GM12801 (cell line): ENCODE results near the gene AAK1.

Experiments
- TF ChIP-seq, protein P1 (sequence below): IDR thresholded peaks from one replicate; pipeline ENCODE4 v1.5.1; 2011; ENCODE audit warnings: control low read depth; ENCODE audit not compliant: insufficient read length; ENCODE audit errors: extremely low read depth

The AAK1 gene

DNA sequence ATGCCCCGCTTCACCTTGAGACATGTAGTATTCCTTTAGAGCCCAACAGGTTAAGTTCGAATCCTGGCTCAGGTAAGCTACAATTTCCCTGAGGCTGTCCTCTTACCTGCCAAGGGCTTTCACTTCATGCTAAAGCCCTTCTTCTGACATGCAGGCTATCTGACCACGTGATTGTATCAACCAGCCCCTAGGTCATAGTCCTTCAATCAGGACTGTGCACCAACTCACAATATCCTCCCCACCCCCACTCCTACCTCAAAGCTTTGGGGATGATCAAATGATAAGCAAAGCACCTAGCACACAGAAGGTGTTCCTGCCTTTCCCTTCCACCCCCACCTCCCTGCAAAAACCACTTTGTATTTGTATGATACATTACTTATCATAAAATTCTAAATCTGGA is 78.9 kb downstream of the AAK1 start:
- TF ChIP-seq, protein P1, sequence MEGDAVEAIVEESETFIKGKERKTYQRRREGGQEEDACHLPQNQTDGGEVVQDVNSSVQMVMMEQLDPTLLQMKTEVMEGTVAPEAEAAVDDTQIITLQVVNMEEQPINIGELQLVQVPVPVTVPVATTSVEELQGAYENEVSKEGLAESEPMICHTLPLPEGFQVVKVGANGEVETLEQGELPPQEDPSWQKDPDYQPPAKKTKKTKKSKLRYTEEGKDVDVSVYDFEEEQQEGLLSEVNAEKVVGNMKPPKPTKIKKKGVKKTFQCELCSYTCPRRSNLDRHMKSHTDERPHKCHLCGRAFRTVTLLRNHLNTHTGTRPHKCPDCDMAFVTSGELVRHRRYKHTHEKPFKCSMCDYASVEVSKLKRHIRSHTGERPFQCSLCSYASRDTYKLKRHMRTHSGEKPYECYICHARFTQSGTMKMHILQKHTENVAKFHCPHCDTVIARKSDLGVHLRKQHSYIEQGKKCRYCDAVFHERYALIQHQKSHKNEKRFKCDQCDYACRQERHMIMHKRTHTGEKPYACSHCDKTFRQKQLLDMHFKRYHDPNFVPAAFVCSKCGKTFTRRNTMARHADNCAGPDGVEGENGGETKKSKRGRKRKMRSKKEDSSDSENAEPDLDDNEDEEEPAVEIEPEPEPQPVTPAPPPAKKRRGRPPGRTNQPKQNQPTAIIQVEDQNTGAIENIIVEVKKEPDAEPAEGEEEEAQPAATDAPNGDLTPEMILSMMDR, result no peak

DNA sequence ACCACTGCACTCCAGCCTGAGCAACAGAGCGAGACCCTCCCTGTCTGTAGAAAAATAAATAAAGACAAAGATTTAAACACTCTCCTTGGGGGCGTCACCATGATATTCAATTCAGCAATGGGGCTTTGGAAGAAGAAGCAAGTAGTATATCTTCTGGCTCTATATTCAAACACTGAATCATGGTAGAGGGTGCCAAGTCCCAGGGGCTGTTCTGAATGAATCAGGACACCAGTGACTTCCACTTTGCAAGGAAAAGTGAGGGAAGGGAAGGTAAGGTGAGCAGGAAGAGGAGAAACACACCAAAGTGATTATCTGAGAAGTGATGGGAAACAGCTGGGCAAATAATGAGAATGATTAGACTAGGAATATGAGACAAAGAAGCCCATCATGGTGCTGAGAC is 80.5 kb downstream of the AAK1 start:
- TF ChIP-seq, protein P1, result no peak

DNA sequence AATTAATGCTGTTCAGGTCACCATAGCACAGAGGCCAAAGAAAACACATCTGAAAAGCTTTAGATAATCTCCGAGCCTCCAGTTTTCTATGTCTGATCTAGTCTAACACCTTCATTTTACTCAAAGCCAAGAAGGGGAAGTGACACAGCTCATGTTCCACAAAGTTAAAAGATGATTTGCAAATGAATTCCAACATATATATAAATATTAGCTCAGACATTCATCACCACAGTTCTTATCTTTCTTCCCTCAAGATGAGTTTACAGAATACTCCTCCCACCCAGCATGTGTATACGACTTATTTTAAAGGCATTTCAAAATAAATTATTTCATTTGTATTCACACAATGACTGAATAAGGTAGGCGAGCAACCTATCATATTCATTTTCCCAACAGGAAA is 82.4 kb downstream of the AAK1 start:
- TF ChIP-seq, protein P1, result no peak

DNA sequence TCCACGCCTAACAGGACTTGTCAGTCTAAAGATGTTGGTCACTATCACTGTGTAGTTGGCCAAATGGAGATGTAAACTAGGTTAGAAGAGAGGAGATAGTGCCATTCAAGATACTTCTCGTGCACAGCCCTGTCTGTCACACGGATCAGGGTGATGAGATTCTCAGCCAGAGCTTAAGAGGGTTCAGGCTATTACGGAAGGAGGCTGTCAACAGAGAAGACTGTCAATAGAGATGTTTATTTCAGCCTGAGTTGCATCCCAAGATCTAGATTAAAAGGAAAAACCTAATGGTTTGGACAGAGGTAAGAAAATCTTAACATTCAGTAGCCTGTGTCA is 83.4 kb downstream of the AAK1 start:
- TF ChIP-seq, protein P1, result no peak

DNA sequence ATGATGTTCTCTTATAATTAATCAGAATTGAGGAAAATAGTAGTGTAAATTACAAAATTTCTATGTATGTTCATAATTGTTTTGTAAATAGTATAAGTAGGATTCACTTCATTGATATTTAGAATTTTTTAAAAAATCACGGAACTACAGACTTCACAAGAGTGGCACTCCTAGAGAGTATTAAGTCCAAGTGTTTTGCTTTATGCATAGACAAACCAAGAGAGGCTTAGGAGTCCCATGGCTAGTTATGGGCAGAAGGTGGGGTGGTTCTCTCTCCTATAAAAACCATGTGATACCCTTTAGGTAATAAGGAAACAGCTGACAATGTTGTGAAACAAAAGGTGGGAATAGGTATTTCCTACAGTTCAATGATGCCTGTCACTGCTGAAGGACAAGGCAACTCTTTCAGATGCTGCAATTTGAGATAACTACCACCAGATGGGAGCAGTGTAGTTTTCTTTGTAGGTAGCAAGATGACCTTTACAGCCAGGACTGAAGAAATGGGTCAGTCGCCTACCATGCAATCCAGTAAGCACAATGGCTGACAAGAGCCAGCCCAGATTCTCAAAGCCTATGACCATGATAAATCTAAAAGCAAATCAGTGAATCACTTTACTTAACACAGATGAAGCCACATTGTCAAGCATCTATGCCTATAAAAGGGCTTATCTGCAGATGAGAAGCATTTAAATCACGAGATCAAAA is 83.9 kb downstream of the AAK1 start:
- TF ChIP-seq, protein P1, result peak; percentile 33

DNA sequence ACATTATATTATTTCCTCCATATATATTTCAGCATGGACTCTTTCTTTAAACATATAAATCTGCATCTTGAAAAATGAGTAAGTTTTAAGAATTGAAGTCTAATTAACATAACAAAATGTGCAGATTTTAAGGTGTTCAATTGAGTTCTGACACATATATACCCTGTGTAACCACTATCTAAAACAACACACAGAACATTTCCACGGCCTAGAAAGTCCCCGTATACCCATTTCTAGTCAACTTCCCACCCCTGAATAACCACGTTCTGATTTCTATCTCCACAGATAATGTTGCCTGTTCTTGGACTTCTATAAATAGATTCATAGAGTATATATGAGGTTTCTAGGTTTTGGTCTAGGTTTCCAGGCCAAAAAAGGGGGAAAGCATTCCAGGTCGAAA is 87.5 kb downstream of the AAK1 start:
- TF ChIP-seq, protein P1, result no peak

DNA sequence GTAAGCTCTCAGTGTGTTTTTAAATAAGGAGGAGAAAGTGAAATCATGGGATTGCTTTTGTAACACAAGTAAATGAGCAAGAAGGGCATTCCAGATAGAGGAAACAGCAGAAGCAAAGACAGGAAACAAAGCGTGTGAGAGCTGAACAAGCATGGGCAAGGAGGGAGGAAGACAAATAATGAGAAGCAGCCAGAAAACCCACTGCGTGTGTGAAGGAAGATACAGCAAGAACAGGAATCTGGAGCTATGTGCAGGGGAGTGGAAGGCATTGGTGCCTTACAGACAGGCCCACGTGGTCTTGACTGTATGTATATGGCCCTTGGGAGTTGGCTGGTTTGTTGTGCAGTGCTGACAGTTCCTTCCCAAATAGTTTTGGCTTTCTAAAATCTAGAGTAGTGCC is 88.6 kb downstream of the AAK1 start:
- TF ChIP-seq, protein P1, result no peak

DNA sequence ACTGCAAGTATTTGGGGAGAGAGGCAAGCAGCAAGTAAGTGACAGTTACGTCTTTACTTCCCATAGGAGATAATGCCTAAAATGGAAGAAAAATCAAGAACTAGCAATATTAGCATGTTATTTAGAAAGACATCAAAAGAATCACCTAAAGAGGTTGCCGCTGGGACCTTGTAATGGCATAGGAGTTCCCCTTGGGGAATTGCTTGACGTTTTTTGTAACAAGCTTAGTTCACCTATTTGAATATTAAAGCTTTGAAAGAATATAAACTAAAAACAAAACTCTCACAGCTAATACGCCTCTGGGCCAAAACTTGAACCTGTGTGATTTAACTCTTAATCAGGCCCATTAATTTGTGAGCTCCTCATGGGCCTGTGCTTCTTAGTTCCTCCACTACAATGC is 89.0 kb downstream of the AAK1 start:
- TF ChIP-seq, protein P1, result no peak
